ENCODE data around the gene APOL1.

GRCh38 chr22:36238373-36239149, 14.4 kb upstream of the APOL1 start:
- TF ChIP-seq CTCF (IDR thresholded peaks at IDR 0.05) = no peak
- no peak for TF ChIP-seq ZFX (IDR thresholded peaks at IDR 0.05; ENCODE audit: borderline replicate concordance)

All from 22Rv1 (cell line).